K562 (cell line): ENCODE results near the gene KLHL29. TPM values are rescaled to one million over a fixed set of nuclear protein-coding genes. Genes with fewer than 3 reads are reported as not detected.

ENCODE experiments used
- ATAC-seq: fragments of 200-7000 bp; cut with Tn5 transposase; 3 replicates; pipeline ENCODE4 v1.9.1; 2020; ENCODE audit warnings: moderate library complexity
- BruUV-seq: library from RNA; stranded (reverse); fragments of 400-500 nt; replicated peaks from 2 replicates; lab custom pipeline; 2021; lab: Mats Ljungman, UMichigan
- CTCF ChIA-PET: fragments of 300-600 bp; formaldehyde crosslinking; extraction: SDS; loops from one replicate; lab custom pipeline; 2021; ENCODE audit warnings: low intra/inter-chr PET ratio; lab: Yijun Ruan, JAX
- POLR2A ChIA-PET: fragments of 300-600, 350-650 bp; sonication (Branson Sonifier 250); formaldehyde crosslinking; extraction: SDS; loops from one replicate; lab custom pipeline; 2021; ENCODE audit warnings: antibody characterized with exemption, inconsistent platforms; lab: Yijun Ruan, JAX
- DNase-seq, 4 experiments: peaks; one replicate each; pipeline versions ENCODE4 v3.0.0 to v3.0.0-alpha.2; 2011 to 2018; ENCODE audit warnings: low spot score in 3 of 4, mixed read lengths in 3 of 4; ENCODE audit errors: extremely low read depth in 1 of 4
- FAIRE-seq: peaks from 2 replicates; lab custom pipeline; 2011; peaks lifted over from hg19 to GRCh38; lab: Jason Lieb, UNC
- H2AFZ ChIP-seq: 2 replicates; pipeline ENCODE4 v1.6.0; 2011; ENCODE audit warnings: low read depth, low read length, control low read depth, inconsistent platforms
- H3K27ac ChIP-seq: fragments of 200-600 bp; 3 replicates; pipeline ENCODE4 v1.8.0; 2011; ENCODE audit warnings: low read depth, mild to moderate bottlenecking, control low read depth, inconsistent platforms, low read length, moderate library complexity, mixed read lengths; ENCODE audit errors: extremely low read depth
- H3K27me3 ChIP-seq, 2 experiments: fragments of 300-600 bp in 1 of 2; 2 replicates in 1 of 2; 3 replicates in 1 of 2; pipeline versions ENCODE4 v1.6.0 to v1.8.0; 2011; ENCODE audit warnings: inconsistent platforms in 2 of 2, low read length in 2 of 2, mild to moderate bottlenecking in 1 of 2, mixed read lengths in 1 of 2, moderate library complexity in 1 of 2; ENCODE audit not compliant: control insufficient read depth in 2 of 2, insufficient read depth in 2 of 2
- H3K36me3 ChIP-seq: fragments of 300-600 bp; 3 replicates; pipeline ENCODE4 v1.8.0; 2011; ENCODE audit warnings: mild to moderate bottlenecking, low read length, inconsistent platforms; ENCODE audit not compliant: control insufficient read depth, insufficient read depth
- H3K4me1 ChIP-seq, 2 experiments: fragments of 200-600 bp in 1 of 2; replicated peaks in 1 of 2; 2 replicates in 1 of 2; 3 replicates in 1 of 2; pipeline versions ENCODE4 v1.5.1 to v1.8.0; 2011; ENCODE audit warnings: inconsistent platforms in 2 of 2, low read length in 2 of 2, mild to moderate bottlenecking in 1 of 2, mixed read lengths in 1 of 2, moderate library complexity in 1 of 2; ENCODE audit not compliant: control insufficient read depth in 2 of 2, insufficient read depth in 2 of 2
- H3K4me2 ChIP-seq: 2 replicates; pipeline ENCODE4 v1.6.1; 2011; ENCODE audit warnings: low read length, control low read depth, inconsistent platforms, mixed read lengths; ENCODE audit not compliant: insufficient read depth
- H3K4me3 ChIP-seq: fragments of 200-600 bp; sonication (generic), shearing (Covaris generic); 2 replicates; pipeline ENCODE4 v1.5.1; 2016; ENCODE audit warnings: control low read depth, inconsistent platforms
- H3K79me2 ChIP-seq: fragments of 200-600 bp; 3 replicates; pipeline ENCODE4 v1.8.0; 2011; ENCODE audit warnings: low read length, inconsistent platforms; ENCODE audit not compliant: control insufficient read depth, insufficient read depth
- H3K9ac ChIP-seq, 2 experiments: 2 replicates each; pipeline versions ENCODE4 v1.6.0 to v1.6.1; 2011; ENCODE audit warnings: low read depth in 2 of 2, low read length in 2 of 2, control low read depth in 1 of 2, inconsistent platforms in 1 of 2, mild to moderate bottlenecking in 1 of 2, mixed read lengths in 1 of 2; ENCODE audit not compliant: insufficient read depth in 1 of 2
- H3K9me1 ChIP-seq: one replicate; pipeline ENCODE4 v1.6.0; 2011; ENCODE audit warnings: inconsistent platforms, mild to moderate bottlenecking, low read length, moderate library complexity; ENCODE audit not compliant: control insufficient read depth, insufficient read depth
- H3K9me3 ChIP-seq: replicated peaks from 2 replicates; pipeline ENCODE4 v1.5.1; 2011; ENCODE audit warnings: low read depth, low read length, inconsistent platforms; ENCODE audit not compliant: control insufficient read depth, insufficient read depth
- H4K20me1 ChIP-seq: replicated peaks from 2 replicates; pipeline ENCODE4 v1.6.1; 2011; ENCODE audit warnings: low read length, inconsistent platforms, mixed read lengths; ENCODE audit not compliant: control insufficient read depth, insufficient read depth
- CBX5 ChIP-seq: IDR thresholded peaks from 2 replicates; pipeline ENCODE4 v1.6.1; 2014; ENCODE audit warnings: low read depth, borderline replicate concordance
- ELF1 ChIP-seq: fragments of 200-800 bp; sonication (Bioruptor generic); IDR thresholded peaks from 2 replicates; pipeline ENCODE4 v1.6.1; 2016; ENCODE audit warnings: missing genetic modification characterization, missing compliant biosample characterization
- ETV5 ChIP-seq: sonication (generic); formaldehyde crosslinking; IDR thresholded peaks from 2 replicates; pipeline ENCODE4 v1.4.0; 2020; ENCODE audit warnings: low read depth, mild to moderate bottlenecking, missing genetic modification reagents
- HNRNPL ChIP-seq: fragments of 200-400 bp; formaldehyde crosslinking; IDR thresholded peaks from 2 replicates; pipeline ENCODE4 v1.6.1; 2017; ENCODE audit warnings: low read depth, mild to moderate bottlenecking, low read length
- MYBL2 ChIP-seq, 2 experiments: fragments of 450-650 bp in 1 of 2; sonication (generic) in 1 of 2; formaldehyde crosslinking in 1 of 2; IDR thresholded peaks; 2 replicates each; pipeline versions ENCODE4 v1.6.1 to v1.8.1; 2017 to 2022; ENCODE audit warnings: borderline replicate concordance in 1 of 2, inconsistent platforms in 1 of 2, low read depth in 1 of 2, mild to moderate bottlenecking in 1 of 2, missing genetic modification reagents in 1 of 2, moderate library complexity in 1 of 2
- SETDB1 ChIP-seq: IDR thresholded peaks from one replicate; pipeline ENCODE4 v1.6.1; 2012; ENCODE audit warnings: low read length, control low read depth, inconsistent platforms
- SMAD3 ChIP-seq: fragments of 450-650 bp; formaldehyde crosslinking; conservative IDR thresholded peaks from 2 replicates; pipeline ENCODE4 v1.4.0; 2020; ENCODE audit warnings: mild to moderate bottlenecking
- SMAD4 ChIP-seq: fragments of 250-450 bp; sonication (Bioruptor Pico); conservative IDR thresholded peaks from 2 replicates; pipeline ENCODE4 v1.8.0; 2021; ENCODE audit warnings: inconsistent platforms, mild to moderate bottlenecking, moderate library complexity
- SNIP1 ChIP-seq: fragments of 450-650 bp; IDR thresholded peaks from 2 replicates; pipeline ENCODE4 v1.7.1; 2017; ENCODE audit warnings: low read depth, mild to moderate bottlenecking
- TAF7 ChIP-seq: fragments of 450-650 bp; IDR thresholded peaks from 2 replicates; pipeline ENCODE4 v1.6.1; 2016; ENCODE audit warnings: missing genetic modification characterization, missing compliant biosample characterization
- ZC3H8 ChIP-seq: fragments of 450-650 bp; IDR thresholded peaks from 2 replicates; pipeline ENCODE4 v1.6.1; 2017
- ZKSCAN8 ChIP-seq: fragments of 200-800 bp; sonication (Bioruptor generic); IDR thresholded peaks from 2 replicates; pipeline ENCODE4 v1.6.1; 2016; ENCODE audit warnings: missing genetic modification characterization, missing compliant biosample characterization
- ZNF263 ChIP-seq: sonication (generic); formaldehyde crosslinking; IDR thresholded peaks from 2 replicates; pipeline ENCODE4 v1.8.0; 2022; ENCODE audit warnings: mild to moderate bottlenecking, missing genetic modification reagents, borderline replicate concordance
- ZNF707 ChIP-seq: fragments of 250-450 bp; sonication (Bioruptor Pico); conservative IDR thresholded peaks from 2 replicates; pipeline ENCODE4 v1.8.0; 2022; ENCODE audit warnings: inconsistent platforms, mild to moderate bottlenecking, moderate library complexity
- WGBS: fragments of 100-300 bp; shearing (Covaris generic); methylation state at CpG from one replicate; pipeline ENCODE4 v1.1.6; 2016; ENCODE audit warnings: low coverage, mixed read lengths; ENCODE audit not compliant: insufficient coverage; ENCODE audit errors: missing lambda C conversion rate; 5-methylcytosine and 5-hydroxymethylcytosine counted together
- in situ Hi-C: fragments of 300-500 bp; cut with MboI; formaldehyde crosslinking; loops from 4 replicates; pipeline ENCODE4 v1.15.0; 2018; ENCODE audit warnings: inconsistent platforms, mixed read lengths
- intact Hi-C: fragments of 100-400 bp; cut with micrococcal nuclease; formaldehyde crosslinking; loops from 2 replicates; pipeline ENCODE4 v1.14.2; 2022
- polyA plus RNA-seq, 8 experiments: library from polyadenylated mRNA; depleted of rRNA in 4 of 8; stranded (reverse) in 5 of 8; unstranded in 3 of 8; fragments of >200 nt; fragmentation: Nextera tagmentation in 2 of 8; fragmentation: Illumina TruSeq in 1 of 8; extraction: Ambion mirVana in 2 of 8; extraction: Trizol in 1 of 8; gene quantifications; 2 replicates each; pipeline versions ENCODE4 v1.2.1 to v1.2.3, GENCODE V29; 2011 to 2014; ENCODE audit warnings: inconsistent platforms in 1 of 8, missing spikeins in 1 of 8
- total RNA-seq, 7 experiments: library from RNA; depleted of rRNA in 6 of 7; stranded (reverse); fragments of >200 nt in 6 of 7; fragmentation: Illumina TruSeq in 2 of 7; extraction: Trizol in 2 of 7; gene quantifications; 2 replicates each; pipeline versions ENCODE4 v1.2.1 to v1.2.3, GENCODE V29; 2011 to 2021; ENCODE audit warnings: low replicate concordance in 1 of 7
- TF ChIP-seq, protein P1 (sequence below), 3 experiments: IDR thresholded peaks in 2 of 3; conservative IDR thresholded peaks in 1 of 3; 2 replicates each; pipeline ENCODE4 v1.5.1; 2011 to 2012; ENCODE audit warnings: low read length in 3 of 3, mild to moderate bottlenecking in 3 of 3, control low read depth in 2 of 3, improper control_type of control experiment in 1 of 3, inconsistent platforms in 1 of 3, low read depth in 1 of 3, mixed read lengths in 1 of 3, moderate library complexity in 1 of 3; ENCODE audit not compliant: insufficient read depth in 2 of 3
- TF ChIP-seq, protein P2 (sequence below): fragments of 450-650 bp; conservative IDR thresholded peaks from 2 replicates; pipeline ENCODE4 v1.6.1; 2016; ENCODE audit warnings: missing genetic modification characterization, low read depth, mild to moderate bottlenecking, control low read depth, missing compliant biosample characterization

KLHL29 gene
- total and polyA plus RNA-seq, 9 of the 15 experiments (the other 6 are each of a cell fraction or from before 2014, with no cell fraction given), result 0.03 to 0.31 (median 0.08) TPM; not detected in 1

DNA sequence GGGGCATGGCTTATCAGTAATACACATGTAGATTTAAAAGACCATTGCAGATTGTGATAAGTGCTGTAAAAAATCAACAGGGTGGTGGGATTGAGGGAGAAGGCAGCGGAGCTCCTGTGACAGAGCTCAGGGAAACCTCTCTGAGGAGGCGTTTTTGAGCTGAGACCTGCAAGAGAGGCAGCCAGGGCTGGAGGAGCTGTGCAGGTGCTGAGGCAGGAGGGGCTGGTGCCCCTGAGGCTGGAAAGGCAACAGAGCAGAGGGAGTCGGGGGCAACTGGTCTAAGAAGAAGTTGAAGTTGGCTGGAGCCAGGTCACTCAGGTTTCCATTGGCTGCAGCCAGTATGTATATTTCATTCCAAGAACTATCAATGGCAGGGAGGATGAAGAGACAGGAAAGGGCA is 47.6 kb downstream of the KLHL29 start:
- Histone ChIP-seq H3K27me3 (peaks cover 21 to 62% of the 10 kb centered on the region in 2 experiments; a peak in 4 of 5 replicates), H3K27ac (no peak overlapping the region), H3K9ac (no peak overlapping the region), H4K20me1 (no peaks in the 10 kb centered on the region), H3K79me2 (no peaks in the 10 kb centered on the region), H3K4me2 (no peak overlapping the region), H3K36me3 (no peaks in the 10 kb centered on the region), H3K9me3 (no peaks in the 10 kb centered on the region), H2AFZ (no peak overlapping the region), H3K4me3 (no peak overlapping the region), H3K4me1 (no peaks in the 10 kb centered on the region), H3K9me1 (no peaks in the 10 kb centered on the region)
- 0% methylated on average over 3 of the region's 3 CpGs for WGBS
- POLR2A ChIA-PET, result no interaction called here
- no peak for TF ChIP-seq ZNF263 (CRISPR knock-in tag)
- TF ChIP-seq ZC3H8, result no peak
- no peak for TF ChIP-seq ZNF707 (CRISPR knock-in tag)
- no peak for TF ChIP-seq ELF1 (tag)
- TF ChIP-seq SETDB1, result no peak
- TF ChIP-seq SMAD3, result no peak
- TF ChIP-seq, protein P1, sequence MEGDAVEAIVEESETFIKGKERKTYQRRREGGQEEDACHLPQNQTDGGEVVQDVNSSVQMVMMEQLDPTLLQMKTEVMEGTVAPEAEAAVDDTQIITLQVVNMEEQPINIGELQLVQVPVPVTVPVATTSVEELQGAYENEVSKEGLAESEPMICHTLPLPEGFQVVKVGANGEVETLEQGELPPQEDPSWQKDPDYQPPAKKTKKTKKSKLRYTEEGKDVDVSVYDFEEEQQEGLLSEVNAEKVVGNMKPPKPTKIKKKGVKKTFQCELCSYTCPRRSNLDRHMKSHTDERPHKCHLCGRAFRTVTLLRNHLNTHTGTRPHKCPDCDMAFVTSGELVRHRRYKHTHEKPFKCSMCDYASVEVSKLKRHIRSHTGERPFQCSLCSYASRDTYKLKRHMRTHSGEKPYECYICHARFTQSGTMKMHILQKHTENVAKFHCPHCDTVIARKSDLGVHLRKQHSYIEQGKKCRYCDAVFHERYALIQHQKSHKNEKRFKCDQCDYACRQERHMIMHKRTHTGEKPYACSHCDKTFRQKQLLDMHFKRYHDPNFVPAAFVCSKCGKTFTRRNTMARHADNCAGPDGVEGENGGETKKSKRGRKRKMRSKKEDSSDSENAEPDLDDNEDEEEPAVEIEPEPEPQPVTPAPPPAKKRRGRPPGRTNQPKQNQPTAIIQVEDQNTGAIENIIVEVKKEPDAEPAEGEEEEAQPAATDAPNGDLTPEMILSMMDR (IDR thresholded peaks at IDR 0.05 in 2 of 3, conservative IDR thresholded peaks at IDR 0.05 in 1 of 3; ENCODE audit: insufficient read depth in 2 of 3, low read depth in 1 of 3, low read length in 3 of 3), result no peak
- TF ChIP-seq MYBL2 (IDR thresholded peaks at IDR 0.05; ENCODE audit: low read depth), result no peak
- no peak for TF ChIP-seq MYBL2 (CRISPR knock-in tag; IDR thresholded peaks at IDR 0.05; ENCODE audit: borderline replicate concordance)
- no peak for TF ChIP-seq ZKSCAN8
- TF ChIP-seq SMAD4, result no peak
- TF ChIP-seq ETV5 (CRISPR knock-in tag), result no peak
- TF ChIP-seq, protein P2, sequence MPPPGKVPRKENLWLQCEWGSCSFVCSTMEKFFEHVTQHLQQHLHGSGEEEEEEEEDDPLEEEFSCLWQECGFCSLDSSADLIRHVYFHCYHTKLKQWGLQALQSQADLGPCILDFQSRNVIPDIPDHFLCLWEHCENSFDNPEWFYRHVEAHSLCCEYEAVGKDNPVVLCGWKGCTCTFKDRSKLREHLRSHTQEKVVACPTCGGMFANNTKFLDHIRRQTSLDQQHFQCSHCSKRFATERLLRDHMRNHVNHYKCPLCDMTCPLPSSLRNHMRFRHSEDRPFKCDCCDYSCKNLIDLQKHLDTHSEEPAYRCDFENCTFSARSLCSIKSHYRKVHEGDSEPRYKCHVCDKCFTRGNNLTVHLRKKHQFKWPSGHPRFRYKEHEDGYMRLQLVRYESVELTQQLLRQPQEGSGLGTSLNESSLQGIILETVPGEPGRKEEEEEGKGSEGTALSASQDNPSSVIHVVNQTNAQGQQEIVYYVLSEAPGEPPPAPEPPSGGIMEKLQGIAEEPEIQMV (tag), result no peak
- TF ChIP-seq SNIP1, result no peak
- no peak for TF ChIP-seq TAF7
- TF ChIP-seq HNRNPL, result no peak
- no peak for TF ChIP-seq CBX5
- no TSS peak for BruUV-seq
- in situ Hi-C loops (no loop called here), intact Hi-C loops (no loop called here)
- DNase-seq, result no peak
- ATAC-seq, result no peak
- FAIRE-seq, result no peak
- CTCF ChIA-PET, result no interaction called here
